Measurements from ENCODE around the gene PCDHB10.
"Not testable (repeated sequence)": the region's sequence is repeated elsewhere in the genome, so short reads cannot be mapped to it uniquely, and the experiment has no call there.

The PCDHB10 gene

DNA sequence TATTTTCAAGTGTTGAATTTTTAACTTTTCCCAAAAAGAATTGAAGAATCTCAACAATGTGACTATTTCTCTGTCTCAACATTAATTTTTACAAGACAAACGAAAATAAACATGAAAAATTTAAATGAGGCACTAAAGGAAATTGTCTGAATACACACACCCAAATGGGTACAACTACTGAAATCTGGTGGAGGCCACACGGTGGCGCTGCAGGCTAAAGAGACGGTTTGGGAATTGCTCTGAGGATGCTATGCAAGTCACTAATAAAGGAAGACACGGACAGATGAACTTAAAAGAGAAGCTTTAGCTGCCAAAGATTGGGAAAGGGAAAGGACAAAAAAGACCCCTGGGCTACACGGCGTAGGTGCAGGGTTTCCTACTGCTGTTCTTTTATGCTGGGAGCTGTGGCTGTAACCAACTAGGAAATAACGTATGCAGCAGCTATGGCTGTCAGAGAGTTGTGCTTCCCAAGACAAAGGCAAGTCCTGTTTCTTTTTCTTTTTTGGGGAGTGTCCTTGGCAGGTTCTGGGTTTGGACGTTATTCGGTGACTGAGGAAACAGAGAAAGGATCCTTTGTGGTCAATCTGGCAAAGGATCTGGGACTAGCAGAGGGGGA is at the start of gene PCDHB10:
TSS of gene PCDHB10 (plus strand) at position 244 of the 616 bp plus-strand sequence. CDS start at position 444, 200 bp downstream.
- Histone ChIP-seq H3K9ac (no peak within 1 kb of the TSS), H3K79me2 (ENCODE audit: insufficient read depth, low read depth) (no peaks in the 10 kb centered on the region), H3K4me1 (ENCODE audit: low read depth, poor library complexity, severe bottlenecking) (no peaks in the 10 kb centered on the region), H3K36me3 (ENCODE audit: insufficient read depth) (no peaks in the 10 kb centered on the region), H4K20me1 (ENCODE audit: insufficient read depth) (no peaks in the 10 kb centered on the region), H3K4me3 (IDR thresholded peaks at IDR 0.05; ENCODE audit: insufficient read depth, low read depth, low read length) (no peak within 1 kb of the TSS), H3K27ac (no peak within 1 kb of the TSS), H3K4me2 (no peak within 1 kb of the TSS), H2AFZ (ENCODE audit: low read depth) (peak within 1 kb of the TSS; percentile 51; the same call in 1 of the 2 replicates), H3K27me3 (ENCODE audit: insufficient read depth, low read depth) (no peaks in the 10 kb centered on the region)
- TF ChIP-seq, protein P1, sequence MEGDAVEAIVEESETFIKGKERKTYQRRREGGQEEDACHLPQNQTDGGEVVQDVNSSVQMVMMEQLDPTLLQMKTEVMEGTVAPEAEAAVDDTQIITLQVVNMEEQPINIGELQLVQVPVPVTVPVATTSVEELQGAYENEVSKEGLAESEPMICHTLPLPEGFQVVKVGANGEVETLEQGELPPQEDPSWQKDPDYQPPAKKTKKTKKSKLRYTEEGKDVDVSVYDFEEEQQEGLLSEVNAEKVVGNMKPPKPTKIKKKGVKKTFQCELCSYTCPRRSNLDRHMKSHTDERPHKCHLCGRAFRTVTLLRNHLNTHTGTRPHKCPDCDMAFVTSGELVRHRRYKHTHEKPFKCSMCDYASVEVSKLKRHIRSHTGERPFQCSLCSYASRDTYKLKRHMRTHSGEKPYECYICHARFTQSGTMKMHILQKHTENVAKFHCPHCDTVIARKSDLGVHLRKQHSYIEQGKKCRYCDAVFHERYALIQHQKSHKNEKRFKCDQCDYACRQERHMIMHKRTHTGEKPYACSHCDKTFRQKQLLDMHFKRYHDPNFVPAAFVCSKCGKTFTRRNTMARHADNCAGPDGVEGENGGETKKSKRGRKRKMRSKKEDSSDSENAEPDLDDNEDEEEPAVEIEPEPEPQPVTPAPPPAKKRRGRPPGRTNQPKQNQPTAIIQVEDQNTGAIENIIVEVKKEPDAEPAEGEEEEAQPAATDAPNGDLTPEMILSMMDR (conservative IDR thresholded peaks at IDR 0.05; ENCODE audit: low read depth, low read length), result peak; percentile 76; the same call in 1 of the 2 replicates

DNA sequence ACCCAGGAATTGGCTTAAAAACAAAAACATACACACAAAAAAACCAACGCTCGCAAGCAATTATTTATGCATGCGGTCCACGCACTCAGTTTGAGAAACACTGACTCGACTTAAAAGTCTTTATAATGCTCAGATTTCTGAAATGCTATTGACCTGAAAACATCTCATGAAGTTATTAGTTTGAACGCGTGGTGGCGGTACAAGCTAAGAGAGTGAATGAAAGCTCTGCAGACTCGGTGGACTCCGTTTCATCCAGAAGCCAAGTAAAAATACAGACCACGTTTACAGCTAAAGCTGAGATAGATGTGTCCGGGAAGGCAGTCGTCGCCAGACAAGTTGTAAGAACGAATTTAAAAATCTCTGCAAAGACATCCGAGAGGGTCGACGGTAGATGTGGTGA is 42.3 kb upstream of the PCDHB10 start, which contains the start of gene PCDHB6:
TSS of gene PCDHB6 (plus strand) at position 246 of the 400 bp plus-strand sequence. CDS start 201 bp downstream, outside the sequence.
- H4K20me1 ChIP-seq (ENCODE audit: insufficient read depth), result no peaks in the 10 kb centered on the region
- H3K27ac ChIP-seq, result no peak within 1 kb of the TSS
- no peaks in the 10 kb centered on the region for H3K4me1 ChIP-seq (ENCODE audit: low read depth, poor library complexity, severe bottlenecking)
- no peaks in the 10 kb centered on the region for H3K36me3 ChIP-seq (ENCODE audit: insufficient read depth)
- H3K4me3 ChIP-seq (IDR thresholded peaks at IDR 0.05; ENCODE audit: insufficient read depth, low read depth, low read length), result no peak within 1 kb of the TSS
- H2AFZ ChIP-seq (ENCODE audit: low read depth), result no peak within 1 kb of the TSS
- H3K9ac ChIP-seq, result no peak within 1 kb of the TSS
- no peak within 1 kb of the TSS for H3K4me2 ChIP-seq
- H3K79me2 ChIP-seq (ENCODE audit: insufficient read depth, low read depth), result no peaks in the 10 kb centered on the region
- TF ChIP-seq, protein P1 (conservative IDR thresholded peaks at IDR 0.05; ENCODE audit: low read depth, low read length), result no peak
- H3K27me3 ChIP-seq (ENCODE audit: insufficient read depth, low read depth), result no peaks in the 10 kb centered on the region

DNA sequence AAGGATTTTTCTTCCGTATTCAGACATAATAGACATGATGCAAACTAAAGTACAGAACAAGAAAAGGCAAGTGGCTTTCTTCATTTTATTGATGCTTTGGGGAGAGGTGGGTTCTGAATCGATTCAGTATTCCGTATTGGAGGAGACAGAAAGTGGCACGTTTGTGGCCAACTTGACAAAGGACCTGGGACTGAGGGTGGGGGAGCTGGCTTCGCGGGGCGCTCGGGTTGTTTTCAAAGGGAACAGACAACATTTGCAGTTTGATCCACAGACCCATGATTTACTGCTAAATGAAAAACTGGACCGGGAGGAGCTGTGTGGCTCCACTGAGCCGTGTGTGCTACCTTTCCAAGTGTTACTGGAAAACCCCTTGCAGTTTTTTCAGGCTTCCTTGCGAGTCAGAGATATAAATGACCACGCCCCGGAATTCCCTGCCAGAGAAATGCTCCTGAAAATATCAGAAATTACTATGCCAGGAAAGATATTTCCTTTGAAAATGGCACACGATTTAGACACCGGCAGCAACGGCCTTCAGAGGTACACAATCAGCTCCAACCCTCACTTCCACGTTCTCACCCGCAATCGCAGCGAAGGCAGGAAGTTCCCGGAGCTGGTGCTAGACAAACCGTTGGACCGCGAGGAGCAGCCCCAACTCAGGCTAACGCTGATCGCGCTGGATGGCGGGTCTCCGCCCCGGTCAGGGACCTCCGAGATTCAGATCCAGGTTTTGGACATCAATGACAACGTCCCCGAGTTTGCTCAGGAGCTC is 41.7 kb upstream of the PCDHB10 start:
- no peak overlapping the region for H3K4me3 ChIP-seq (IDR thresholded peaks at IDR 0.05; ENCODE audit: insufficient read depth, low read depth, low read length)

DNA sequence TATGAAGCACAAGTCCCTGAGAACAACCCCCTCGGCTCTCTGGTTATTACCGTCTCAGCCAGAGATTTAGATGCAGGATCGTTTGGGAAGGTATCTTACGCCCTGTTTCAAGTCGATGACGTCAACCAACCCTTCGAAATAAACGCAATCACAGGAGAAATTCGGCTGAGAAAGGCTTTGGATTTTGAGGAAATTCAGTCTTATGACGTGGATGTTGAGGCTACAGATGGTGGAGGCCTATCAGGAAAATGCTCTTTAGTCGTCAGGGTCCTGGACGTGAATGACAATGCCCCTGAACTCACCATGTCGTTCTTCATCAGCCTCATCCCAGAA is 41.2 kb upstream of the PCDHB10 start:
- no peaks in the 10 kb centered on the region for H3K36me3 ChIP-seq (ENCODE audit: insufficient read depth)
- TF ChIP-seq, protein P1 (conservative IDR thresholded peaks at IDR 0.05; ENCODE audit: low read depth, low read length), result no peak

More for the DNA sequence above, 41.7 kb upstream of the PCDHB10 start:
- H3K9ac ChIP-seq, result no peak overlapping the region
- no peaks in the 10 kb centered on the region for H3K79me2 ChIP-seq (ENCODE audit: insufficient read depth, low read depth)
- no peaks in the 10 kb centered on the region for H3K27me3 ChIP-seq (ENCODE audit: insufficient read depth, low read depth)
- H3K27ac ChIP-seq, result no peak overlapping the region
- no peaks in the 10 kb centered on the region for H3K4me1 ChIP-seq (ENCODE audit: low read depth, poor library complexity, severe bottlenecking)
- H2AFZ ChIP-seq (ENCODE audit: low read depth), result no peak overlapping the region
- TF ChIP-seq, protein P1 (conservative IDR thresholded peaks at IDR 0.05; ENCODE audit: low read depth, low read length), result no peak
- no peaks in the 10 kb centered on the region for H4K20me1 ChIP-seq (ENCODE audit: insufficient read depth)
- H3K4me2 ChIP-seq, result no peak overlapping the region
- H3K36me3 ChIP-seq (ENCODE audit: insufficient read depth), result no peaks in the 10 kb centered on the region

DNA sequence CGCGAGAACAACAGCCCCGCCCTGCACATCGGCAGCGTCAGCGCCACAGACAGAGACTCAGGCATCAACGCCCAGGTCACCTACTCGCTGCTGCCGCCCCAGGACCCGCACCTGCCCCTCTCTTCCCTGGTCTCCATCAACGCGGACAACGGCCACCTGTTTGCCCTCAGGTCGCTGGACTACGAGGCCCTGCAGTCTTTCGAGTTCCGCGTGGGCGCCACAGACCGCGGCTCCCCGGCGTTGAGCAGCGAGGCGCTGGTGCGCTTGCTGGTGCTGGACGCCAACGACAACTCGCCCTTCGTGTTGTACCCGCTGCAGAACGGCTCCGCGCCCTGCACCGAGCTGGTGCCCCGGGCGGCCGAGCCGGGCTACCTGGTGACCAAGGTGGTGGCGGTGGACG is 40.5 kb upstream of the PCDHB10 start:
- H3K4me3 ChIP-seq (IDR thresholded peaks at IDR 0.05; ENCODE audit: insufficient read depth, low read depth, low read length); H3K27ac ChIP-seq; H2AFZ ChIP-seq (ENCODE audit: low read depth); H3K36me3 ChIP-seq (ENCODE audit: insufficient read depth); H3K4me2 ChIP-seq; H4K20me1 ChIP-seq (ENCODE audit: insufficient read depth); H3K4me1 ChIP-seq (ENCODE audit: low read depth, poor library complexity, severe bottlenecking); H3K27me3 ChIP-seq (ENCODE audit: insufficient read depth, low read depth); H3K79me2 ChIP-seq (ENCODE audit: insufficient read depth, low read depth); H3K9ac ChIP-seq: not testable (repeated sequence)

More for the DNA sequence above, 41.2 kb upstream of the PCDHB10 start:
- Histone ChIP-seq H2AFZ (ENCODE audit: low read depth) (no peak overlapping the region), H3K27me3 (ENCODE audit: insufficient read depth, low read depth) (no peaks in the 10 kb centered on the region), H3K9ac (no peak overlapping the region), H3K4me3 (IDR thresholded peaks at IDR 0.05; ENCODE audit: insufficient read depth, low read depth, low read length) (no peak overlapping the region), H3K4me1 (ENCODE audit: low read depth, poor library complexity, severe bottlenecking) (no peaks in the 10 kb centered on the region), H3K79me2 (ENCODE audit: insufficient read depth, low read depth) (no peaks in the 10 kb centered on the region), H4K20me1 (ENCODE audit: insufficient read depth) (no peaks in the 10 kb centered on the region), H3K27ac (no peak overlapping the region), H3K4me2 (no peak overlapping the region)

DNA sequence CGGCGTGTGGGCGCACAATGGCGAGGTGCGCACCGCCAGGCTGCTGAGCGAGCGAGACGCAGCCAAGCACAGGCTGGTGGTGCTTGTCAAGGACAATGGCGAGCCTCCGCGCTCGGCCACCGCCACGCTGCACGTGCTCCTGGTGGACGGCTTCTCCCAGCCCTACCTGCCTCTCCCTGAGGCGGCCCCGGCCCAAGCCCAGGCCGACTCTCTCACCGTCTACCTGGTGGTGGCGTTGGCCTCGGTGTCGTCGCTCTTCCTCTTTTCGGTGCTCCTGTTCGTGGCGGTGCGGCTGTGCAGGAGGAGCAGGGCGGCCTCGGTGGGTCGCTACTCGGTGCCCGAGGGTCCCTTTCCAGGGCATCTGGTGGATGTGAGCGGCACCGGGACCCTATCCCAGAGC is 40.1 kb upstream of the PCDHB10 start:
- H2AFZ ChIP-seq (ENCODE audit: low read depth); H3K27me3 ChIP-seq (ENCODE audit: insufficient read depth, low read depth); H3K9ac ChIP-seq; H3K4me3 ChIP-seq (IDR thresholded peaks at IDR 0.05; ENCODE audit: insufficient read depth, low read depth, low read length); H3K36me3 ChIP-seq (ENCODE audit: insufficient read depth); H4K20me1 ChIP-seq (ENCODE audit: insufficient read depth); H3K4me1 ChIP-seq (ENCODE audit: low read depth, poor library complexity, severe bottlenecking); H3K79me2 ChIP-seq (ENCODE audit: insufficient read depth, low read depth); H3K27ac ChIP-seq; H3K4me2 ChIP-seq: not testable (repeated sequence)

All from KMS-11 (cell line).